Measurements from ENCODE around the gene ARHGAP42.

DNA sequence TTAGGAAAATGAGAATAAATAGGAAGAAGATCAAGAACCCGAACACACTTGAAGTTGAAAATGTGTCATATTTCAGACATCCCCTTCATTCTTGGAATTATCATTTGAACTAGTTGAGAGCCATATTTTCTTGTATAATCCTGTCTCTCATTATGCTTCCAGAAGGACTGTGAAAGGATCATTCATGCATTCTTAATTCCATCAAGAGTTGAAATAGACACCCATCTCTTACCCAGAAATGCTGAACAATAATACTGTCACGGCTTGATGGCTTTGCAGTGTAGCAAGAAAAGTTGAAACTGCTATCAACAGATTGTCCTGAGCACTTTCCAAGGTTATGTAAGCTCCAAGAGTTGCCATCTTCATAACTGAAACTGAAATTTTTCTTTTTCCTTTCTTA is 79.7 kb downstream of the ARHGAP42 start:
- no peak for TF ChIP-seq ZMAT3 (CRISPR knock-in tag; conservative IDR thresholded peaks at IDR 0.05)
- TF ChIP-seq CCAR2 (optimal IDR thresholded peaks at IDR 0.05; ENCODE audit: low read depth, low read length): no peak
- TF ChIP-seq, protein P1, sequence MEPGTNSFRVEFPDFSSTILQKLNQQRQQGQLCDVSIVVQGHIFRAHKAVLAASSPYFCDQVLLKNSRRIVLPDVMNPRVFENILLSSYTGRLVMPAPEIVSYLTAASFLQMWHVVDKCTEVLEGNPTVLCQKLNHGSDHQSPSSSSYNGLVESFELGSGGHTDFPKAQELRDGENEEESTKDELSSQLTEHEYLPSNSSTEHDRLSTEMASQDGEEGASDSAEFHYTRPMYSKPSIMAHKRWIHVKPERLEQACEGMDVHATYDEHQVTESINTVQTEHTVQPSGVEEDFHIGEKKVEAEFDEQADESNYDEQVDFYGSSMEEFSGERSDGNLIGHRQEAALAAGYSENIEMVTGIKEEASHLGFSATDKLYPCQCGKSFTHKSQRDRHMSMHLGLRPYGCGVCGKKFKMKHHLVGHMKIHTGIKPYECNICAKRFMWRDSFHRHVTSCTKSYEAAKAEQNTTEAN (CRISPR knock-in tag; conservative IDR thresholded peaks at IDR 0.05): no peak
- TF ChIP-seq, protein P2, sequence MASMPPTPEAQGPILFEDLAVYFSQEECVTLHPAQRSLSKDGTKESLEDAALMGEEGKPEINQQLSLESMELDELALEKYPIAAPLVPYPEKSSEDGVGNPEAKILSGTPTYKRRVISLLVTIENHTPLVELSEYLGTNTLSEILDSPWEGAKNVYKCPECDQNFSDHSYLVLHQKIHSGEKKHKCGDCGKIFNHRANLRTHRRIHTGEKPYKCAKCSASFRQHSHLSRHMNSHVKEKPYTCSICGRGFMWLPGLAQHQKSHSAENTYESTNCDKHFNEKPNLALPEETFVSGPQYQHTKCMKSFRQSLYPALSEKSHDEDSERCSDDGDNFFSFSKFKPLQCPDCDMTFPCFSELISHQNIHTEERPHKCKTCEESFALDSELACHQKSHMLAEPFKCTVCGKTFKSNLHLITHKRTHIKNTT (CRISPR knock-in tag; IDR thresholded peaks at IDR 0.05): no peak
- TF ChIP-seq ZBTB21 (CRISPR knock-in tag; IDR thresholded peaks at IDR 0.05): no peak
- TF ChIP-seq, protein P3, sequence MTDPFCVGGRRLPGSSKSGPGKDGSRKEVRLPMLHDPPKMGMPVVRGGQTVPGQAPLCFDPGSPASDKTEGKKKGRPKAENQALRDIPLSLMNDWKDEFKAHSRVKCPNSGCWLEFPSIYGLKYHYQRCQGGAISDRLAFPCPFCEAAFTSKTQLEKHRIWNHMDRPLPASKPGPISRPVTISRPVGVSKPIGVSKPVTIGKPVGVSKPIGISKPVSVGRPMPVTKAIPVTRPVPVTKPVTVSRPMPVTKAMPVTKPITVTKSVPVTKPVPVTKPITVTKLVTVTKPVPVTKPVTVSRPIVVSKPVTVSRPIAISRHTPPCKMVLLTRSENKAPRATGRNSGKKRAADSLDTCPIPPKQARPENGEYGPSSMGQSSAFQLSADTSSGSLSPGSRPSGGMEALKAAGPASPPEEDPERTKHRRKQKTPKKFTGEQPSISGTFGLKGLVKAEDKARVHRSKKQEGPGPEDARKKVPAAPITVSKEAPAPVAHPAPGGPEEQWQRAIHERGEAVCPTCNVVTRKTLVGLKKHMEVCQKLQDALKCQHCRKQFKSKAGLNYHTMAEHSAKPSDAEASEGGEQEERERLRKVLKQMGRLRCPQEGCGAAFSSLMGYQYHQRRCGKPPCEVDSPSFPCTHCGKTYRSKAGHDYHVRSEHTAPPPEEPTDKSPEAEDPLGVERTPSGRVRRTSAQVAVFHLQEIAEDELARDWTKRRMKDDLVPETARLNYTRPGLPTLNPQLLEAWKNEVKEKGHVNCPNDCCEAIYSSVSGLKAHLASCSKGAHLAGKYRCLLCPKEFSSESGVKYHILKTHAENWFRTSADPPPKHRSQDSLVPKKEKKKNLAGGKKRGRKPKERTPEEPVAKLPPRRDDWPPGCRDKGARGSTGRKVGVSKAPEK (CRISPR knock-in tag; IDR thresholded peaks at IDR 0.05; ENCODE audit: borderline replicate concordance): no peak
- TF ChIP-seq CBX2 (IDR thresholded peaks at IDR 0.05; ENCODE audit: low read depth, low read length): no peak
- no peak for TF ChIP-seq CBX2 (CRISPR knock-in tag; IDR thresholded peaks at IDR 0.05; ENCODE audit: low read depth)
- TF ChIP-seq ZNF121 (CRISPR knock-in tag; IDR thresholded peaks at IDR 0.05): no peak
- no peak for TF ChIP-seq RAD21 (CRISPR knock-in tag; IDR thresholded peaks at IDR 0.05)
- no peak for TF ChIP-seq CC2D1A (CRISPR knock-in tag; IDR thresholded peaks at IDR 0.05)
- no peak for TF ChIP-seq CHD4 (IDR thresholded peaks at IDR 0.05; ENCODE audit: borderline replicate concordance, low read length)

All from HepG2 (cell line).